Ishikawa (cell line): ENCODE results near the gene CLPTM1L.

ENCODE experiments used
- CREB1 ChIP-seq: IDR thresholded peaks from 2 replicates; pipeline ENCODE4 v1.6.1; 2012; ENCODE audit warnings: low read depth
- EP300 ChIP-seq: IDR thresholded peaks from 2 replicates; pipeline ENCODE4 v1.6.1; 2012; ENCODE audit warnings: borderline replicate concordance
- NFIC ChIP-seq: IDR thresholded peaks from 2 replicates; pipeline ENCODE4 v1.6.1; 2012
- RAD21 ChIP-seq: IDR thresholded peaks from 2 replicates; pipeline ENCODE4 v1.6.1; 2012; ENCODE audit warnings: low read depth
- TAF1 ChIP-seq: IDR thresholded peaks from 2 replicates; pipeline ENCODE4 v1.6.1; 2012; ENCODE audit warnings: low read depth, mild to moderate bottlenecking
- YY1 ChIP-seq: IDR thresholded peaks from 2 replicates; pipeline ENCODE4 v1.6.1; 2012; ENCODE audit warnings: low read depth
- TF ChIP-seq, protein P1 (sequence below): IDR thresholded peaks from 2 replicates; pipeline ENCODE4 v1.6.1; 2012; ENCODE audit warnings: low read depth, mild to moderate bottlenecking
- TF ChIP-seq, protein P2 (sequence below): IDR thresholded peaks from 2 replicates; pipeline ENCODE4 v1.6.1; 2012
- TF ChIP-seq, protein P3 (sequence below): IDR thresholded peaks from 2 replicates; pipeline ENCODE4 v1.6.1; 2012

DNA sequence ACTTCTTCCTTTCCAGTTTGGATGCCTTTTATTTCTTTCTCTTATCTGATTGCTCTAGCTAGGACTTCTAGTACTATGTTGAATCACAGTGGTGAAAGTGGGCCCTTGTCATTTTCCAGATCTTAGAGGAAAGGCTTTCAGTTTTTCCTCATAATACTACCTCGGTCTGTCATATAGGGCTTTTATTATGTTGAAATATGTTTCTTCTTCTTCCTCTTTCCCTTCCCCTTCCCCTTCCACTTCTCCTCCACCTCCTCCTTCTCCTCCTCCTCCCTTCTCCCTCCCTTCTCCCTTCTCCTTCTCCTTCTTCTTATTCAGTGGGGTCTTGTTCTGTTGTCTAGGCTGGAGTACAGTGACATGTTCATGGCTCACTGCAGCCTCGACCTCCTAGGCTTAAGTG, 40.9 kb downstream of the CLPTM1L start:
- TF ChIP-seq, protein P1, sequence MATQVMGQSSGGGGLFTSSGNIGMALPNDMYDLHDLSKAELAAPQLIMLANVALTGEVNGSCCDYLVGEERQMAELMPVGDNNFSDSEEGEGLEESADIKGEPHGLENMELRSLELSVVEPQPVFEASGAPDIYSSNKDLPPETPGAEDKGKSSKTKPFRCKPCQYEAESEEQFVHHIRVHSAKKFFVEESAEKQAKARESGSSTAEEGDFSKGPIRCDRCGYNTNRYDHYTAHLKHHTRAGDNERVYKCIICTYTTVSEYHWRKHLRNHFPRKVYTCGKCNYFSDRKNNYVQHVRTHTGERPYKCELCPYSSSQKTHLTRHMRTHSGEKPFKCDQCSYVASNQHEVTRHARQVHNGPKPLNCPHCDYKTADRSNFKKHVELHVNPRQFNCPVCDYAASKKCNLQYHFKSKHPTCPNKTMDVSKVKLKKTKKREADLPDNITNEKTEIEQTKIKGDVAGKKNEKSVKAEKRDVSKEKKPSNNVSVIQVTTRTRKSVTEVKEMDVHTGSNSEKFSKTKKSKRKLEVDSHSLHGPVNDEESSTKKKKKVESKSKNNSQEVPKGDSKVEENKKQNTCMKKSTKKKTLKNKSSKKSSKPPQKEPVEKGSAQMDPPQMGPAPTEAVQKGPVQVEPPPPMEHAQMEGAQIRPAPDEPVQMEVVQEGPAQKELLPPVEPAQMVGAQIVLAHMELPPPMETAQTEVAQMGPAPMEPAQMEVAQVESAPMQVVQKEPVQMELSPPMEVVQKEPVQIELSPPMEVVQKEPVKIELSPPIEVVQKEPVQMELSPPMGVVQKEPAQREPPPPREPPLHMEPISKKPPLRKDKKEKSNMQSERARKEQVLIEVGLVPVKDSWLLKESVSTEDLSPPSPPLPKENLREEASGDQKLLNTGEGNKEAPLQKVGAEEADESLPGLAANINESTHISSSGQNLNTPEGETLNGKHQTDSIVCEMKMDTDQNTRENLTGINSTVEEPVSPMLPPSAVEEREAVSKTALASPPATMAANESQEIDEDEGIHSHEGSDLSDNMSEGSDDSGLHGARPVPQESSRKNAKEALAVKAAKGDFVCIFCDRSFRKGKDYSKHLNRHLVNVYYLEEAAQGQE = no peak
- TF ChIP-seq, protein P2, sequence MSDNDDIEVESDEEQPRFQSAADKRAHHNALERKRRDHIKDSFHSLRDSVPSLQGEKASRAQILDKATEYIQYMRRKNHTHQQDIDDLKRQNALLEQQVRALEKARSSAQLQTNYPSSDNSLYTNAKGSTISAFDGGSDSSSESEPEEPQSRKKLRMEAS = no peak
- TF ChIP-seq, protein P3, sequence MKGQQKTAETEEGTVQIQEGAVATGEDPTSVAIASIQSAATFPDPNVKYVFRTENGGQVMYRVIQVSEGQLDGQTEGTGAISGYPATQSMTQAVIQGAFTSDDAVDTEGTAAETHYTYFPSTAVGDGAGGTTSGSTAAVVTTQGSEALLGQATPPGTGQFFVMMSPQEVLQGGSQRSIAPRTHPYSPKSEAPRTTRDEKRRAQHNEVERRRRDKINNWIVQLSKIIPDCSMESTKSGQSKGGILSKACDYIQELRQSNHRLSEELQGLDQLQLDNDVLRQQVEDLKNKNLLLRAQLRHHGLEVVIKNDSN = no peak
- no peak for TF ChIP-seq EP300
- no peak for TF ChIP-seq NFIC
- no peak for TF ChIP-seq CREB1
- no peak for TF ChIP-seq TAF1
- no peak for TF ChIP-seq YY1
- TF ChIP-seq RAD21 = no peak
